ENCODE results near the gene HS1BP3. TPM values are rescaled to one million over a fixed set of nuclear protein-coding genes. Genes with fewer than 3 reads are reported as not detected.

The HS1BP3 gene
- total and polyA plus RNA-seq, 3 experiments from 2014 or later = 9.3 to 19.4 (median 9.5) TPM

DNA sequence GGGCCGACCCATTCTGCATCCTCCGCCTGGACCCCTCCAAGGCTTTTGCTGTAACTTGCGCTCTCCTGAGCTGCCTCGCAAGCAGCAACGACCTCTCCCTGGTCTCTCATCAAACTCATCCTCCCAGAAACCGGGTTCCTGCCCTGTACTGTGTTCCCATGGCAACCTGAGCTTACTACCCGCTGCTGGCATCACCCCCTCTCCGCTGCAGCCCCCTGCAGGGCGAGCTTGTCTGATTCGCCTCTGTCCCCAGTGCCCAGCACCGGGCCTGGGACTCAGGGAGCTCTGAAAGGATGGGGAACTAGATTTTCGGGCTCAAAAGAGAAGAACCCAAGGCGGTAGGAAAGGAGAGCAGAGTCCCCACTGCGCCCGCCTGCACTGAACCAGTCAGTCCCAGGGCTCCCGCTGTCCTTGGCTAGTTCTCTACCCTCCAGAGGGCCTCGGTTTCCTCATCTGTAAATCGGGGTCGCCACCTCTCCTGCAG is 463 bp downstream of the HS1BP3 start:
- peaks cover 30 to 44% (median 38%) of the 10 kb centered on the region in 3 donors for H3K4me1 Mint-ChIP-seq
- no peaks in the 10 kb centered on the region for H3K36me3 ChIP-seq (ENCODE audit: insufficient read depth, low read length)
- peak overlapping the region; percentile 86 to 98 (median 96) for H3K27ac Mint-ChIP-seq
- peaks cover 0 to 13% (median 0%) of the 10 kb centered on the region in 3 donors for H3K36me3 Mint-ChIP-seq
- H3K27me3 ChIP-seq (ENCODE audit: insufficient read depth, low read length, poor library complexity, severe bottlenecking) = no peaks in the 10 kb centered on the region
- H3K9me3 Mint-ChIP-seq = no peaks in the 10 kb centered on the region
- peak in 3 of 5 donors; percentile 9 to 63 (median 14) for DNase-seq
- H3K4me3 ChIP-seq (ENCODE audit: low read length) = peak overlapping the region; percentile 96
- H3K9me3 ChIP-seq (ENCODE audit: low read length) = no peaks in the 10 kb centered on the region
- H3K27me3 Mint-ChIP-seq = peaks cover 0 to 4% of the 10 kb centered on the region in 2 donors
- POLR2A ChIA-PET = interaction anchor here (1.0 to 2.7 kb wide), 6 partner anchors 8 to 206 kb away, joined by 4 to 43 read pairs (median 6); partner anchors contain the start of gene RHOB
- H3K4me1 ChIP-seq (ENCODE audit: insufficient read depth, low read length) = peaks cover 19% of the 10 kb centered on the region
- CTCF ChIA-PET = interaction anchor here (0.9 to 6.3 kb wide), 20 partner anchors 8 to 324 kb away, joined by 3 to 67 read pairs (median 6); partner anchors contain the start of genes LDAH and RHOB
- peak overlapping the region; percentile 85 to 92 (median 88) for H3K4me3 Mint-ChIP-seq
- H3K27ac ChIP-seq (ENCODE audit: low read depth, low read length) = peak overlapping the region; percentile 95

DNA sequence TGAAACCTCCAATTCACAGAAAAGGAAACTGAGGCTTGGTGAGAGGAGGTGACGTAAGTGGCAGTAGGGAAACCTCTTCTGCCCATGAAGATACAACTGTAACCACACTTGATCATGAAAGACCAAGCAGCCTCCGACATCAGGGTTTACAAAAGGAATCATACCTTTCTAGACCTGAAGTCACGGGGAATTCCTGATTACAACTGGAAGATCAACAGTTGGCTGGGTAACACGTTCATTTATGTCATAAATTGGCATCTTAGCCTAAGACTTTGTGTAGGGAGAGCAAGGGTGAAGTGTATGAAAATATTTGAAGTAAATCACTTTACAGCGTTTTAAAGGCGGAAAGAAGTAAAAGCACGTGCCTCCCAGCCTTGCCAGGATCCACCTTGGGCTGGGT is 922 bp downstream of the HS1BP3 start:
- no peaks in the 10 kb centered on the region for H3K9me3 ChIP-seq (ENCODE audit: low read length)
- H3K9me3 Mint-ChIP-seq = no peaks in the 10 kb centered on the region
- no peak for DNase-seq
- H3K27me3 Mint-ChIP-seq = peaks cover 0 to 2% of the 10 kb centered on the region in 2 donors
- ChIA-PET CTCF (interaction anchor here (0.9 to 6.3 kb wide), 13 partner anchors 8 to 238 kb away, joined by 3 to 67 read pairs (median 10); partner anchors contain the start of genes LDAH and RHOB), POLR2A (interaction anchor here (1.7 to 2.7 kb wide), 2 partner anchors 11 to 203 kb away, joined by 7 to 43 read pairs; partner anchors contain the start of gene RHOB)
- peak overlapping the region in 7 of 8 donors; percentile 86 to 97 (median 95) for H3K27ac Mint-ChIP-seq
- peak overlapping the region; percentile 85 to 92 (median 88) for H3K4me3 Mint-ChIP-seq
- H3K4me3 ChIP-seq (ENCODE audit: low read length) = peak overlapping the region; percentile 96
- H3K27me3 ChIP-seq (ENCODE audit: insufficient read depth, low read length, poor library complexity, severe bottlenecking) = no peaks in the 10 kb centered on the region
- peak overlapping the region; percentile 95 for H3K27ac ChIP-seq (ENCODE audit: low read depth, low read length)
- H3K4me1 Mint-ChIP-seq = peaks cover 30 to 44% (median 38%) of the 10 kb centered on the region in 3 donors
- H3K36me3 ChIP-seq (ENCODE audit: insufficient read depth, low read length) = no peaks in the 10 kb centered on the region
- H3K4me1 ChIP-seq (ENCODE audit: insufficient read depth, low read length) = peaks cover 19% of the 10 kb centered on the region
- peaks cover 0 to 16% (median 0%) of the 10 kb centered on the region in 3 donors for H3K36me3 Mint-ChIP-seq

DNA sequence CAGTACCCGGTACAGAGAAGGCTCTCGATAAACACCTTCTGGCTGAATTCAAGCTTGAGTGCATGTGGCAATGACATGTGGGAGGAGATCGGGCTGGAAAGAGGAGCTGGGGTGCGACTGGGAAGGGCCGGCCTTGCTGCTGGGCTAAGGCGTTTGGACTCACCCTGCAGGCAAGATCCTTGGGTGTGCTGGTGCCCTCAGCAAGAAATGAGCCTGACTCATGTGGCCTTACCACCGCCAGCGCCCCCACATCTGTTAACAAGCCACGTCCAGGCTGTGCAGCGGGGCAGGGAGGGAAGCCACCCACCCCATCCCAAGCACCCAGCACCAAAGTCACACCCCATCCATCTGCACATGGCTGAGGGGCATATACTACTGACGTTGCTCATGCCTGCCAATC is 1.3 kb downstream of the HS1BP3 start:
- CTCF ChIA-PET = interaction anchor here (2.4 to 6.3 kb wide), 5 partner anchors 12 to 238 kb away, joined by 13 to 67 read pairs (median 17); partner anchors contain the start of gene RHOB
- peak overlapping the region in 7 of 8 donors; percentile 0 to 97 (median 95) for H3K27ac Mint-ChIP-seq

DNA sequence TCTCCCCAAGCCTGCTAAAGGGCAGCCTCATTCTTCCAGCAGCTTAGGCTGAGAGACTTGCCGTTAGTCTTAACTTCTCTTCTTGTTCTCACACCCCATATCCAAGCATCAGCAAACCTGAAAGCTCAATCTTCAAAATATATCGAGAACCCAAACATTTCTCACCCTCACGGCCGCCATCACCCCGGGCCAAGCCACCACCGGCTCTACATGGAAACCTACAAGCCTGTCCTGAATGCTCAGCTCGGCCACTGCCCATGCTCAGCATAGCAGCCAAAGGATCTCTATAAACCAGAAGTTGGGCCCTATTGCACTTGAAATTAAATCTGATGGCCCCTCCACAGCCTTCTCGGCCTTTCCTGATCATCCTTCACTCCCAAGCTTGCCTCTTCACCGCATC is 2.1 kb downstream of the HS1BP3 start:
- Histone ChIP-seq H3K27ac (ENCODE audit: low read depth, low read length) (no peak overlapping the region), H3K4me3 (ENCODE audit: low read length) (no peak overlapping the region), H3K36me3 (ENCODE audit: insufficient read depth, low read length) (no peaks in the 10 kb centered on the region), H3K27me3 (ENCODE audit: insufficient read depth, low read length, poor library complexity, severe bottlenecking) (no peaks in the 10 kb centered on the region), H3K4me1 (ENCODE audit: insufficient read depth, low read length) (peaks cover 19% of the 10 kb centered on the region), H3K9me3 (ENCODE audit: low read length) (no peaks in the 10 kb centered on the region)
- ChIA-PET CTCF (interaction anchor here (3.0 to 6.3 kb wide), 3 partner anchors 13 to 237 kb away, joined by 13 to 67 read pairs (median 58); partner anchors contain the start of gene RHOB), POLR2A (interaction anchor here (1.0 kb wide), 1 partner anchor 201 kb away, joined by 5 read pairs; the partner anchor contains the start of gene RHOB)
- H3K4me1 Mint-ChIP-seq = peaks cover 30 to 44% (median 38%) of the 10 kb centered on the region in 3 donors
- peak overlapping the region in 7 of 8 donors; percentile 4 to 95 (median 72) for H3K27ac Mint-ChIP-seq
- no peak for DNase-seq
- H3K36me3 Mint-ChIP-seq = peaks cover 0 to 27% (median 7%) of the 10 kb centered on the region in 3 donors
- H3K4me3 Mint-ChIP-seq = peak overlapping the region in 3 of 7 donors; percentile 86 to 92 (median 89)
- no peaks in the 10 kb centered on the region for H3K27me3 Mint-ChIP-seq
- no peaks in the 10 kb centered on the region for H3K9me3 Mint-ChIP-seq

More for the DNA sequence above, 1.3 kb downstream of the HS1BP3 start:
- Mint-ChIP-seq H3K4me1 (peaks cover 30 to 44% (median 38%) of the 10 kb centered on the region in 3 donors), H3K4me3 (peak overlapping the region; percentile 85 to 92 (median 88)), H3K27me3 (no peaks in the 10 kb centered on the region), H3K9me3 (no peaks in the 10 kb centered on the region), H3K36me3 (peaks cover 0 to 20% (median 3%) of the 10 kb centered on the region in 3 donors)
- POLR2A ChIA-PET = interaction anchor here (1.0 kb wide), 1 partner anchor 202 kb away, joined by 5 read pairs; the partner anchor contains the start of gene RHOB
- H3K27ac ChIP-seq (ENCODE audit: low read depth, low read length) = no peak overlapping the region
- H3K36me3 ChIP-seq (ENCODE audit: insufficient read depth, low read length) = no peaks in the 10 kb centered on the region
- DNase-seq = peak in 1 of 5 donors; percentile 34
- peaks cover 19% of the 10 kb centered on the region for H3K4me1 ChIP-seq (ENCODE audit: insufficient read depth, low read length)
- no peaks in the 10 kb centered on the region for H3K9me3 ChIP-seq (ENCODE audit: low read length)
- no peak overlapping the region for H3K4me3 ChIP-seq (ENCODE audit: low read length)
- H3K27me3 ChIP-seq (ENCODE audit: insufficient read depth, low read length, poor library complexity, severe bottlenecking) = no peaks in the 10 kb centered on the region

DNA sequence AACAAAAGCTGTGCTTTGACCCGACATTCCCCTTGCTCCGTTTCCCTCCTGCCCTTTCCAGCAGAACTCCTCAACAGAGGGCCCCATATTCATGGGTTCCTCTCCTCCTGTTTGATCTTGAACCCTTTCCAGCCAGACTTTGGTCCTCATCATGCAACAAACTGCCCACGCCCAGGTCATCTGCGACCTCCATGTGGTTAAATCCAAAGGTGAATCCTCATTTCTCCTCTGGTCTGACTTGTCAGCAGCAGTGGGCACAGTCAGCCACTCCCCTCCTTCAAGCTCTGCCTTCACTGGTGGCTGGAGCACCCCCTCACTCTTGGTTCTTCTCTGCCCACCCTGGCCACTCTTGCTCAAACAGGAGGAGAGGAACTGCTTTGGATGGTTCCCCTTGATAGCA is 2.7 kb downstream of the HS1BP3 start:
- Histone ChIP-seq H3K4me1 (ENCODE audit: insufficient read depth, low read length) (peaks cover 19% of the 10 kb centered on the region), H3K27ac (ENCODE audit: low read depth, low read length) (no peak overlapping the region), H3K36me3 (ENCODE audit: insufficient read depth, low read length) (no peaks in the 10 kb centered on the region), H3K27me3 (ENCODE audit: insufficient read depth, low read length, poor library complexity, severe bottlenecking) (no peaks in the 10 kb centered on the region), H3K9me3 (ENCODE audit: low read length) (no peaks in the 10 kb centered on the region), H3K4me3 (ENCODE audit: low read length) (no peak overlapping the region)
- peaks cover 0 to 32% (median 7%) of the 10 kb centered on the region in 3 donors for H3K36me3 Mint-ChIP-seq
- CTCF ChIA-PET = interaction anchor here (1.0 to 6.3 kb wide), 3 partner anchors 14 to 203 kb away, joined by 3 to 67 read pairs (median 58); partner anchors contain the start of gene RHOB
- H3K27ac Mint-ChIP-seq = peak overlapping the region in 6 of 8 donors; percentile 4 to 85 (median 32)
- H3K4me3 Mint-ChIP-seq = peak overlapping the region in 1 of 7 donors; percentile 65
- H3K4me1 Mint-ChIP-seq = peaks cover 30 to 44% (median 40%) of the 10 kb centered on the region in 3 donors
- H3K27me3 Mint-ChIP-seq = no peaks in the 10 kb centered on the region
- no peaks in the 10 kb centered on the region for H3K9me3 Mint-ChIP-seq
- peak in 1 of 5 donors; percentile 26 for DNase-seq
- POLR2A ChIA-PET = no interaction called here

DNA sequence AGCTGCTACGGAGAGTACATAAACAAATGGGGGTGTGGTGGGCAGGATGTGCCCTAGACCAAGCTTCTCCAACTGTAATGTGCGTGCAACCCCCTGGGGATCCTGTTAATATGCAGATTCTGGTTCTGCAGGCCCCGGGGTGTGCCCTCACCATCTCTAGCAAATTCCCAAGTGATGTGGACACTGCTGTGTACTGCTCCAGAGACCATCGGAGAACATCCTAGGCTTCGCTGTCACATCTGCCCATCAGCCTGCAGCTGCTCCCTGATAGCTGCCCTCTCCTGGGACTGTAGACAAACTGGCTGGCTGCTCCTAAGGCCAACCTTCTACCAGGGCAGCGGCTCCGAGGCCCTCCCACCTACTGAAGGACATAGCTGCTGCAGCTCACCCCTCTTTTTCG is 3.2 kb downstream of the HS1BP3 start:
- H3K36me3 Mint-ChIP-seq = peaks cover 0 to 36% (median 7%) of the 10 kb centered on the region in 3 donors
- H3K27me3 Mint-ChIP-seq = no peaks in the 10 kb centered on the region
- peak in 1 of 5 donors; percentile 22 for DNase-seq
- ChIA-PET POLR2A (no interaction called here), CTCF (interaction anchor here (1.0 to 6.3 kb wide), 3 partner anchors 14 to 202 kb away, joined by 3 to 67 read pairs (median 58); partner anchors contain the start of gene RHOB)
- peaks cover 20% of the 10 kb centered on the region for H3K4me1 ChIP-seq (ENCODE audit: insufficient read depth, low read length)
- peak overlapping the region in 1 of 7 donors; percentile 65 for H3K4me3 Mint-ChIP-seq
- peaks cover 3% of the 10 kb centered on the region for H3K36me3 ChIP-seq (ENCODE audit: insufficient read depth, low read length)
- peaks cover 30 to 45% (median 44%) of the 10 kb centered on the region in 3 donors for H3K4me1 Mint-ChIP-seq
- no peaks in the 10 kb centered on the region for H3K27me3 ChIP-seq (ENCODE audit: insufficient read depth, low read length, poor library complexity, severe bottlenecking)
- H3K4me3 ChIP-seq (ENCODE audit: low read length) = no peak overlapping the region
- H3K9me3 Mint-ChIP-seq = no peaks in the 10 kb centered on the region
- H3K27ac ChIP-seq (ENCODE audit: low read depth, low read length) = no peak overlapping the region
- H3K9me3 ChIP-seq (ENCODE audit: low read length) = no peaks in the 10 kb centered on the region
- H3K27ac Mint-ChIP-seq = peak overlapping the region in 4 of 8 donors; percentile 4 to 72 (median 26)

DNA sequence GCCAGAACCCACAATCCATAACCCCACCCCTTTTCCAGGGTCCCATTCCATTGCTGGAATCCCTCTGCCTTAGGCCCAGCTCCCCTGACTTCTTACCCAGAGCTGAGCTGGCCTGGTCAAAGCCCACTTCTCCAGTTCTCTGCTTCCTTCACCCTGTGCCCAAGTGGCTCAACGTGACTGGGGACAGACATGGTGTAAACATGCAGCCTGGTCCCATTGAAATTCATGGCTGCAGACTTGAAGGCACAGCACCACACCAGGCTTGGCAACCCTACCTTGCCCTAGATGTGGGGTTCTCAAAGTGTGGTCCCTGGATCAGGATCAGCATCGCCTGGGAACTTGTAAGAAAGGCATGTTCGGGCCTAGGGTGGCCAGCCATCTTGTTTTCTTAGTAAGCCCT is 3.7 kb downstream of the HS1BP3 start:
- Mint-ChIP-seq H3K9me3 (no peaks in the 10 kb centered on the region), H3K4me3 (no peak overlapping the region), H3K27me3 (no peaks in the 10 kb centered on the region), H3K4me1 (peaks cover 30 to 49% (median 48%) of the 10 kb centered on the region in 3 donors), H3K36me3 (peaks cover 0 to 38% (median 7%) of the 10 kb centered on the region in 3 donors), H3K27ac (peak overlapping the region in 1 of 8 donors; percentile 42)
- no peak overlapping the region for H3K4me3 ChIP-seq (ENCODE audit: low read length)
- H3K9me3 ChIP-seq (ENCODE audit: low read length) = no peaks in the 10 kb centered on the region
- H3K27me3 ChIP-seq (ENCODE audit: insufficient read depth, low read length, poor library complexity, severe bottlenecking) = no peaks in the 10 kb centered on the region
- ChIA-PET CTCF (interaction anchor here (1.5 kb wide), 1 partner anchor 204 kb away, joined by 3 read pairs; no protein-coding TSS in a partner anchor), POLR2A (no interaction called here)
- peaks cover 6% of the 10 kb centered on the region for H3K36me3 ChIP-seq (ENCODE audit: insufficient read depth, low read length)
- DNase-seq = peak in 1 of 5 donors; percentile 36
- no peak overlapping the region for H3K27ac ChIP-seq (ENCODE audit: low read depth, low read length)
- peaks cover 25% of the 10 kb centered on the region for H3K4me1 ChIP-seq (ENCODE audit: insufficient read depth, low read length)
